Spleen (tissue), 13 donors: ENCODE data around the gene ISLR2. TPM values are rescaled to one million over a fixed set of nuclear protein-coding genes. Genes with fewer than 3 reads are reported as not detected.
"Not testable (repeated sequence)": the region's sequence is repeated elsewhere in the genome, so short reads cannot be mapped to it uniquely, and the experiment has no call there.

ENCODE experiments used
- DNase-seq: peaks from one replicate; pipeline ENCODE4 v3.0.0-alpha.2; 2020
- H3K27ac ChIP-seq, 8 donors: fragments of 200-600 bp; sonication (generic) in 7 of 8; 1 replicate in 4 of 8; 2 replicates in 4 of 8; pipeline versions ENCODE4 v1.5.0 to v1.8.0; 2016 to 2021; ENCODE audit warnings: inconsistent platforms in 4 of 8, mild to moderate bottlenecking in 4 of 8, moderate library complexity in 1 of 8
- H3K27me3 ChIP-seq, 7 donors: fragments of 200-600 bp; sonication (generic) in 6 of 7; replicated peaks in 1 of 7; 1 replicate in 4 of 7; 2 replicates in 3 of 7; pipeline versions ENCODE4 v1.5.0 to v1.8.0; 2016 to 2021; ENCODE audit warnings: inconsistent platforms in 3 of 7, mild to moderate bottlenecking in 1 of 7
- H3K36me3 ChIP-seq, 6 donors: fragments of 200-600 bp; sonication (generic) in 5 of 6; 1 replicate in 4 of 6; 2 replicates in 2 of 6; pipeline versions ENCODE4 v1.5.0 to v1.8.0; 2016 to 2021; ENCODE audit warnings: inconsistent platforms in 2 of 6
- H3K4me1 ChIP-seq, 6 donors: fragments of 200-600 bp; sonication (generic) in 5 of 6; 1 replicate in 3 of 6; 2 replicates in 3 of 6; pipeline versions ENCODE4 v1.5.0 to v1.8.0; 2016 to 2021; ENCODE audit warnings: inconsistent platforms in 3 of 6
- H3K4me3 ChIP-seq, 8 donors: fragments of 200-600 bp; sonication (generic) in 7 of 8; 1 replicate in 4 of 8; 2 replicates in 4 of 8; pipeline versions ENCODE4 v1.5.0 to v1.8.0; 2016 to 2021; ENCODE audit warnings: inconsistent platforms in 4 of 8, mild to moderate bottlenecking in 4 of 8, moderate library complexity in 2 of 8
- H3K9me3 ChIP-seq, 8 donors: fragments of 200-600 bp; sonication (generic) in 7 of 8; 1 replicate in 4 of 8; 2 replicates in 4 of 8; pipeline versions ENCODE4 v1.5.0 to v1.8.0; 2016 to 2021; ENCODE audit warnings: inconsistent platforms in 4 of 8
- CTCF ChIP-seq, 11 experiments: fragments of 200-600 bp in 7 of 11; fragments of 450-650 bp in 4 of 11; sonication (generic) in 4 of 11; IDR thresholded peaks in 8 of 11; conservative IDR thresholded peaks in 3 of 11; 1 replicate in 7 of 11; 2 replicates in 4 of 11; pipeline versions ENCODE4 v1.4.0 to v1.8.0; 2016 to 2021; ENCODE audit warnings: antibody characterized with exemption in 11 of 11, inconsistent platforms in 4 of 11, mild to moderate bottlenecking in 1 of 11
- POLR2A ChIP-seq, 3 donors: fragments of 450-650 bp; IDR thresholded peaks; one replicate each; pipeline ENCODE4 v1.5.1; 2017; ENCODE audit warnings: antibody characterized with exemption in 3 of 3, mild to moderate bottlenecking in 1 of 3
- POLR2AphosphoS5 ChIP-seq, 3 donors: sonication (generic); formaldehyde crosslinking; IDR thresholded peaks; one replicate each; pipeline ENCODE4 v1.5.1; 2017; ENCODE audit warnings: antibody characterized with exemption in 3 of 3
- WGBS, 5 donors: extraction: QIAGEN DNeasy Blood & Tissue Kit in 3 of 5; methylation state at CpG; one replicate each; pipeline versions ENCODE4 v1.1.5 to v1.1.7; 2013 to 2018; 5-methylcytosine and 5-hydroxymethylcytosine counted together
- intact Hi-C: fragments of 100-400 bp; cut with DNase I; formaldehyde crosslinking; loops from one replicate; pipeline ENCODE4 v1.15.0; 2023; ENCODE audit warnings: low total_unique reads
- long read RNA-seq, 2 donors: transcript quantifications; one replicate each; lab custom pipeline, GENCODE V29; 2026
- polyA plus RNA-seq, 3 donors: library from polyadenylated mRNA; stranded (reverse); fragments of 200-250 nt; gene quantifications; one replicate each; pipeline ENCODE4 v1.2.1, GENCODE V29; 2013
- total RNA-seq, 7 donors: library from RNA; depleted of rRNA in 3 of 7; stranded (reverse); fragments of >200 nt in 3 of 7; fragmentation: NEBNext Ultra II Directional in 4 of 7; extraction: Animal tissue kit (Norgen Biotek cat#: 25700) in 4 of 7; gene quantifications; one replicate each; pipeline versions ENCODE4 v1.1.0 to v1.2.1, GENCODE V29; 2016 to 2021
- donor health status: healthy with polysubstance abuse.
- donor health status: DM: no; HTN: no; CAD: no; lungs with moderate emphysema.
- donor health status: DM: no; HTN: no; CAD: no.
- donor health status: Bipolar disorder and iron deficiency.
- donor health status: healthy.
- donor health status: DM: no; HTN: no; CAD: no.
- donor health status: DM: yes; HTN: yes; CAD: no.

Gene ISLR2
- 1 to 10 TPM in 5 of 7 donors, under 1 TPM in 2; 0.51 to 3.0 (median 1.7) TPM for total RNA-seq
- 1 to 10 TPM in 1 of 3 donors, under 1 TPM in 2; 0.20 to 1.3 (median 0.27) TPM for polyA plus RNA-seq
- long read RNA-seq, donor 1, result 0 reads
- long read RNA-seq, donor 2, result 0 reads

GRCh38 chr15:74130155-74130848 lies at the start of gene ISLR2:
TSS of gene ISLR2 (plus strand) at chr15:74130586. CDS start at chr15:74132755, 2,169 bp downstream.
- Histone ChIP-seq H3K36me3 (no peaks in the 10 kb centered on the region), H3K27ac (no peak within 1 kb of the TSS), H3K4me3 (peak within 1 kb of the TSS in 1 of 8 donors; percentile 65), H3K4me1 (peaks cover 19 to 82% (median 57%) of the 10 kb centered on the region in 6 donors), H3K9me3 (peaks cover 0 to 16% (median 0%) of the 10 kb centered on the region in 8 donors), H3K27me3 (peaks cover 3 to 95% (median 82%) of the 10 kb centered on the region in 7 donors)
- WGBS, 5 donors, result 3 to 4% (median 3%) methylated on average over 44 to 53 of the region's 53 CpGs
- no peak for DNase-seq
- TF ChIP-seq CTCF (IDR thresholded peaks at IDR 0.05 in 8 of 11, conservative IDR thresholded peaks at IDR 0.05 in 3 of 11), result no peak
- no peak for TF ChIP-seq POLR2AphosphoS5 (IDR thresholded peaks at IDR 0.05)
- no peak for TF ChIP-seq POLR2A (IDR thresholded peaks at IDR 0.05)
- intact Hi-C loops, result no loop called here

- H3K36me3 ChIP-seq, H3K4me1 ChIP-seq, H3K9me3 ChIP-seq, H3K27ac ChIP-seq, H3K4me3 ChIP-seq, H3K27me3 ChIP-seq, intact Hi-C loops, DNase-seq: not testable (repeated sequence)
- no CpG with 5 or more reads among the region's 7 CpGs for WGBS, 5 donors
Measured at GRCh38 chr15:74082450-74082849, 47.9 kb upstream of the ISLR2 start, which contains the start of gene GOLGA6A. TSS of gene GOLGA6A (minus strand) at chr15:74082550. CDS start at chr15:74082509, 41 bp downstream.

GRCh38 chr15:74094567-74094966 lies 35.8 kb upstream of the ISLR2 start:
- WGBS, 5 donors, result no CpG with 5 or more reads among the region's 2 CpGs
- not testable (repeated sequence) for H3K4me3 ChIP-seq

GRCh38 chr15:74095610-74096009 lies 34.8 kb upstream of the ISLR2 start:
- H3K4me3 ChIP-seq, H3K4me1 ChIP-seq, H3K9me3 ChIP-seq, H3K27ac ChIP-seq, H3K27me3 ChIP-seq, intact Hi-C loops, H3K36me3 ChIP-seq: not testable (repeated sequence)
- DNase-seq, result peak; percentile 47
- 82 to 99% (median 88%) methylated on average over 4 to 8 of the region's 10 CpGs; no CpG with 5 or more reads in 1 of the 5 donors for WGBS, 5 donors

More at GRCh38 chr15:74094567-74094966, 35.8 kb upstream of the ISLR2 start:
- H3K27me3 ChIP-seq, H3K9me3 ChIP-seq, H3K36me3 ChIP-seq, H3K27ac ChIP-seq, DNase-seq, H3K4me1 ChIP-seq, intact Hi-C loops: not testable (repeated sequence)

GRCh38 chr15:74096753-74097474 lies 33.5 kb upstream of the ISLR2 start:
- intact Hi-C loops, H3K27me3 ChIP-seq, DNase-seq, H3K27ac ChIP-seq, H3K9me3 ChIP-seq, H3K4me1 ChIP-seq, H3K36me3 ChIP-seq, H3K4me3 ChIP-seq: not testable (repeated sequence)
- no CpG with 5 or more reads among the region's 27 CpGs for WGBS, 5 donors
